Activated T-cell treated with anti-CD3 and anti-CD28 coated beads, Interleukin-2, amount 50 U/mL, for 4 hours (primary cell): ENCODE measurements around the gene CD177. TPM values are rescaled to one million over a fixed set of nuclear protein-coding genes. Genes with fewer than 3 reads are reported as not detected.

Source experiments
- ATAC-seq, 2 donors: fragments of 200-7000 bp; cut with Tn5 transposase; one replicate each; pipeline ENCODE4 v1.10.0; 2021
- DNase-seq: peaks from one replicate; pipeline ENCODE4 v3.0.0-alpha.2; 2020
- H3K27me3 Mint-ChIP-seq: one replicate; pipeline ENCODE4 v1.8.0; 2021; ENCODE audit warnings: low read depth, mixed read lengths
- H3K36me3 Mint-ChIP-seq: one replicate; pipeline ENCODE4 v1.8.0; 2022; ENCODE audit warnings: mixed read lengths; ENCODE audit not compliant: insufficient read depth
- H3K4me1 Mint-ChIP-seq: one replicate; pipeline ENCODE4 v1.8.0; 2021; ENCODE audit warnings: low read depth, mixed read lengths
- H3K4me3 Mint-ChIP-seq: one replicate; pipeline ENCODE4 v1.8.0; 2021; ENCODE audit warnings: mild to moderate bottlenecking, moderate library complexity, mixed read lengths
- H3K9me3 Mint-ChIP-seq: one replicate; pipeline ENCODE4 v1.8.0; 2021; ENCODE audit warnings: mixed read lengths
- total RNA-seq, 3 donors: library from RNA; stranded (reverse); gene quantifications; one replicate each; pipeline ENCODE4 v1.2.1, GENCODE V29; 2021

Gene CD177
- not detected for total RNA-seq

- Mint-ChIP-seq H3K9me3 (no peaks in the 10 kb centered on the region), H3K4me3 (no peak within 1 kb of the TSS), H3K36me3 (no peaks in the 10 kb centered on the region), H3K27me3 (peaks cover 10% of the 10 kb centered on the region), H3K4me1 (no peaks in the 10 kb centered on the region)
- DNase-seq: no peak
- ATAC-seq: no peak
Observed at GRCh38 chr19:43353606-43354304, at the start of gene CD177. TSS of gene CD177 (plus strand) at chr19:43353686. CDS start at chr19:43353715, 29 bp downstream.

GRCh38 chr19:43305642-43306041 is 47.8 kb upstream of the CD177 start:
- ATAC-seq (no peak), DNase-seq (no peak)
- peaks cover 18% of the 10 kb centered on the region for H3K27me3 Mint-ChIP-seq
- H3K4me1 Mint-ChIP-seq: no peaks in the 10 kb centered on the region
- no peaks in the 10 kb centered on the region for H3K36me3 Mint-ChIP-seq
- no peaks in the 10 kb centered on the region for H3K9me3 Mint-ChIP-seq
- H3K4me3 Mint-ChIP-seq: no peak overlapping the region

DNA sequence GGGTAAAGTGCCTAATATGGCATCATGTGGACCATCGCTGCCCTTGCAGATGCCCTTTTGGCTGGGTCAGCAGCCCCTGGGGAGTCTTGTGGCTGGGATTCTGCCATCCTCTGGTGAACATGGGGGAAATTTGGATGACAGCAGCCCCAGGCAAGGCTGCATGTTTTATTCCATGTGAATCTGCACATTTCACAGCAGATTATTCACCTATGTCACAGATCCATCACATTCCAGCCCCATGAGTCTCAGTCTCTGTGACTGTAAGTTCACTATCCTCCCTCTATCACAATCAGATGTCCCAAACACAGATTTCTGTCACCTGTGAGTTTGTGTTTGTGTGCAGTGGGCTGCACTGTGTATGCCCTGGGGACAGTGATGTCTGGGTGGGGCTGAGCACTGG is 47.4 kb upstream of the CD177 start:
- DNase-seq (no peak), ATAC-seq (no peak)
- Mint-ChIP-seq H3K4me1 (no peaks in the 10 kb centered on the region), H3K4me3 (no peak overlapping the region), H3K9me3 (no peaks in the 10 kb centered on the region), H3K36me3 (no peaks in the 10 kb centered on the region), H3K27me3 (peaks cover 18% of the 10 kb centered on the region)

DNA sequence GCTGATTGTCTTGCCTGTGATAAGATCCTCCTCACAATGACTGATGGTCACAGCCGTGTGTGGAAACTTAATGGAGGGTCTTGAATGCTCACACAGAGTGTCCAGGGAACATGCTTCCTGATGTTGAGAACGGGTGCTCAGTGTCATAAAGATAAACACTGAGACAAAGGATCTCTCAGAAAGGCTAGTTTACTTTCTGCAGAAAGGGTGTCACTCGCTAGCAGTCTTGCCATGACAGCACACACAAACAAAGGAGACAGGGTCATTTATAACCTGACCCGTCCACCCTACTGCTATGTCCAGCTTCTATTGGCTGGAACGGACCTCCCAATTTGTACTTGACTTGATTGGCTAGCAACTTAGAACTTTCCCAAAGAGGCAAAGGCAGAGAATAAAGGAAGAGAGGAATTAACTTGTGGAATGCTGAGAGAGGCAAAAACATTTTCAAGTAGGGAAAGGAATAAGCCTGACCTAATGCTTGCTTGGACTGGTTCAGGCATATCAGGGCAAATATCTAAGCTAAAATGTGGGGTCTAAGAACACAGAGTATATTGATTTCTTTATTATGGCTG is 45.2 kb upstream of the CD177 start:
- H3K4me3 Mint-ChIP-seq: no peak overlapping the region
- H3K27me3 Mint-ChIP-seq: peaks cover 8% of the 10 kb centered on the region
- H3K36me3 Mint-ChIP-seq: no peaks in the 10 kb centered on the region
- H3K4me1 Mint-ChIP-seq: no peaks in the 10 kb centered on the region
- no peaks in the 10 kb centered on the region for H3K9me3 Mint-ChIP-seq
- DNase-seq (no peak), ATAC-seq (no peak)

- H3K4me3 Mint-ChIP-seq: no peak overlapping the region
- ATAC-seq (no peak), DNase-seq (no peak)
- H3K27me3 Mint-ChIP-seq: peaks cover 10% of the 10 kb centered on the region
- H3K4me1 Mint-ChIP-seq: no peaks in the 10 kb centered on the region
- no peaks in the 10 kb centered on the region for H3K9me3 Mint-ChIP-seq
- no peaks in the 10 kb centered on the region for H3K36me3 Mint-ChIP-seq
Observed at GRCh38 chr19:43309466-43309865, 44.0 kb upstream of the CD177 start.

DNA sequence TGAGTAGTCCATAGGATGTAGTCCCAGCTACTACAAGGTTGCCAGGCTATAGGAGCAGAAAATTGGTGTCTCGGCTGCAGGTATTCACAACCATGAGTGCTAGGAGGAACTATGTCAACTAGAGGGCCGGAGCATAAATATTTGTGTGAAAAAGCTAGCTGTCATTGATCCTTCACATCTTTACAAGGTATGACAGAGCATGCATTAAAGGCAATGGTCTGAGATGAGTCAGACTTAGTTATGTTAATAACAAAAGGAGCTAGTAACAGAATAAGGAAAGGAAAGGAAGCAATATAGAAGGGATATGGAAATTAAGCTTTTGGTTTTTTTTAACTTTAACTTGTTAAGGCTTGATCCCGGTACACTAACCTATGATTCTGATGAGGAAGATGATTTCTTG is 43.3 kb upstream of the CD177 start:
- Mint-ChIP-seq H3K4me1 (no peaks in the 10 kb centered on the region), H3K27me3 (peaks cover 13% of the 10 kb centered on the region), H3K9me3 (no peaks in the 10 kb centered on the region), H3K36me3 (no peaks in the 10 kb centered on the region), H3K4me3 (no peak overlapping the region)
- ATAC-seq (no peak), DNase-seq (no peak)

- no peaks in the 10 kb centered on the region for H3K36me3 Mint-ChIP-seq
- no peaks in the 10 kb centered on the region for H3K4me1 Mint-ChIP-seq
- DNase-seq (no peak), ATAC-seq (no peak)
- no peak overlapping the region for H3K4me3 Mint-ChIP-seq
- peaks cover 13% of the 10 kb centered on the region for H3K27me3 Mint-ChIP-seq
- H3K9me3 Mint-ChIP-seq: no peaks in the 10 kb centered on the region
Observed at GRCh38 chr19:43311256-43311655, 42.2 kb upstream of the CD177 start.

- H3K27me3 Mint-ChIP-seq: peaks cover 12% of the 10 kb centered on the region
- H3K4me3 Mint-ChIP-seq: no peak overlapping the region
- H3K36me3 Mint-ChIP-seq: no peaks in the 10 kb centered on the region
- H3K9me3 Mint-ChIP-seq: no peaks in the 10 kb centered on the region
- no peaks in the 10 kb centered on the region for H3K4me1 Mint-ChIP-seq
- ATAC-seq: no peak
- no peak for DNase-seq
Observed at GRCh38 chr19:43311706-43312105, 41.8 kb upstream of the CD177 start.

DNA sequence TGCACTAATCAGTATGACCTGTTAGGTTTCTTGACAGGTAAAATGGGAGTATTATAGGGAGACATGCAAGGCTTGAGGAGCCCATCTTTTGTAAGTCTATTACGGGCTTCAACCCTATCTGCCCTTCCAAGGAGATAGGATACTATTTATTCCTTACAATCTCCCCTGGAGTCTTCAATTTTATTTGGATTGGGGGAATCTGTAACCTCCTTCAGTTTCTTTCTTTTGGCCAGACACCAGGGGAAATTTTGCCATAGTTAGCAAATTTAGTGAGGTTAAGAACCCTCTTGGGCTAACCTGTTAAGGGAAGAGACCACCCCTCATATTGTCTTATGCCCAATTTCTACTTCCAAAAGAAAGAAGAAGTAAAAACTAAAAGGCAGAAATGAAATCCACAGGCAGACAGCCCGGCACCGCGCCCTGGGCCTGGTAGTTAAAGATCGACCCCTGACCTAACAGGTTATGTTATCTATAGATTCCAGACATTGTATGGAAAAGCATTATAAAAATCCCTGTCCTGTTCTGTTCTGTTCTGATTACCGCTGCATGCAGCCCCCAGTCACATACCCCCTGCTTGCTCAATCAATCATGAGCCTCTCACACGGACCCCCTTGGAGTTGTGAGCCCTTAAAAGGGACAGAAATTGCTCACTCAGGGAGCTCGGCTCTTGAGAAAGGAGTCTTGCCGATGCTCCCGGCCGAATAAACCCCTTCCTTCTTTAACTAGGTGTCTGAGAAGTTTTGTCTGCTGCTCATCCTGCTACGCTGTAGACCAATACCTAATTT is 39.6 kb upstream of the CD177 start:
- Mint-ChIP-seq H3K36me3 (no peaks in the 10 kb centered on the region), H3K9me3 (no peaks in the 10 kb centered on the region), H3K27me3 (peaks cover 12% of the 10 kb centered on the region), H3K4me1 (no peaks in the 10 kb centered on the region), H3K4me3 (no peak overlapping the region)
- DNase-seq: no peak
- no peak for ATAC-seq

- ATAC-seq: no peak
- Mint-ChIP-seq H3K9me3 (no peaks in the 10 kb centered on the region), H3K27me3 (peaks cover 10% of the 10 kb centered on the region), H3K4me1 (no peaks in the 10 kb centered on the region), H3K36me3 (no peaks in the 10 kb centered on the region), H3K4me3 (no peak overlapping the region)
- DNase-seq: no peak
Observed at GRCh38 chr19:43315851-43316250, 37.6 kb upstream of the CD177 start.

DNA sequence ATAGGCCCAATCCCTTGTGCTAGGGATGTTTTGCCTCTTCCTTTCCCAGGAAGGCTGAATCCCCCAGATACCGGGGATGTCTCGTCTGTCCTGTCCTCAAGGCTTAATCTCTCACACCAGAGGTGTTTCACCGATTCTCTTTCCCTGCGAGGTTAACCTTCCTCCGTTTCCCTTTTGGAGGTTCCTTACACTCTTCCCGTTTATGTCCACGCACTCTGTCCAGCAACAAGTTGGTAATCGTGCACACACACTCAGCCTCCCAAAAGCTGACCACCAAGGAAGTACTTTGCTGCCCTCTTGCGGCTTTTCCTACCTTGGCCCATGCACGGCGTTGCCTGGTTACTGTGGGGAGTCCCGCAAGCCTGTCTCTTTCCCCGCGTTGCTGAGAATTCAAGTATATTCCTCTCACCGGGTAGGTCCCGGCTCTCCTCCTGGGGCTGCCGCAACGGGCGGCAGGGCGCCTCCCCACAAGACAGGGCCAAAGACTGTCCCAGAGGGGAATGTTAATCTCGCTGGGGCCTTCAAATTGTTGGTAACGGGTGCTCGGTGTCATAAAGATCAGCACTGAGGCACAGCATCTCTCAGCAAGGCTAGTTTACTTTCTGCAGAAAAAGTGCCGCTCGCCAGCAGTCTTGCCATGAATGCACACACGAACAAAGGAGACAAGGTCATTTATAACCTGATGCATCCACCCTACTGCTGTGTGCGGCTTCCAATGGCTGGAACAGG is 36.7 kb upstream of the CD177 start:
- H3K9me3 Mint-ChIP-seq: no peaks in the 10 kb centered on the region
- H3K36me3 Mint-ChIP-seq: no peaks in the 10 kb centered on the region
- peaks cover 10% of the 10 kb centered on the region for H3K27me3 Mint-ChIP-seq
- ATAC-seq (no peak), DNase-seq (no peak)
- no peaks in the 10 kb centered on the region for H3K4me1 Mint-ChIP-seq
- H3K4me3 Mint-ChIP-seq: no peak overlapping the region

DNA sequence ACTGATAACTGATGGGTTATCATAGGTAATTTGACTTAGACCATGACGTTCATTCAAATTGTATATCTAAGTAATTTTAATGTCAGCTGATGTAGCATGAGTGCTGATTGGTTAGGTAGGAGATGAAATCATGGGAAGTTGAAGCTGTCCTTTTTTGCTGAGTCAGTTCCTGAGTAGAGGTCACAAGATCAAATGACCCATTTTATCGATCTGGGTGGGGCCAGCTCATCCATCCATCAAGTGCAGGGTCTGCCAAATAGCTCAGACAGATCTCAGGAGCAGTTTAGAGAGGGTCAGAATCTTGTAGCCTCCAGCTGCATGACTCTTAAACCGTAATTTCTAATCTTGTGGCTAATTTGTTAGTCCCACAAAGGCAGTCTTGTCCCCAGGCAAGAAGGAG is 35.3 kb upstream of the CD177 start:
- no peak for DNase-seq
- no peaks in the 10 kb centered on the region for H3K9me3 Mint-ChIP-seq
- ATAC-seq: no peak
- H3K4me1 Mint-ChIP-seq: no peaks in the 10 kb centered on the region
- H3K27me3 Mint-ChIP-seq: peaks cover 10% of the 10 kb centered on the region
- no peaks in the 10 kb centered on the region for H3K36me3 Mint-ChIP-seq
- no peak overlapping the region for H3K4me3 Mint-ChIP-seq

- Mint-ChIP-seq H3K27me3 (peaks cover 10% of the 10 kb centered on the region), H3K4me1 (no peaks in the 10 kb centered on the region), H3K4me3 (no peak overlapping the region), H3K9me3 (no peaks in the 10 kb centered on the region), H3K36me3 (no peaks in the 10 kb centered on the region)
- ATAC-seq (no peak), DNase-seq (no peak)
Observed at GRCh38 chr19:43318796-43319314, 34.6 kb upstream of the CD177 start.

DNA sequence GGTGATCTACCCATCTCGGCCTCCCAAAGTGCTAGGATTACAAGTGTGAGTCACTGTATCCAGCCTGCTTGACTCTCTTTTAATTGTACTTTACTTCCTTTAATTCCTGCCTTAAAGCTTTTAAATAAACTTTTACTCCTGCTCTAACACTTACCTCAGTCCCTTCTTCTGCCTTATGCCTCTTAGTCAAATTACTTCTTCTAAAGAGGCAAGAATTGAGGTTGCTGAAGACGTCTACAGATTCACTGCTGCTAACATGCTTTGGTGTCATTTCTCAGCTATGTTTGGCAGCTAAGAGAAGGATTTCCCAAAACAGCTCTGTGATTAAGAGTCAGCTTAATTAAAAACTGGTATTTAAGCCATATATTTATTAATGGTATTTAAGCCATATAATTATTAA is 32.9 kb upstream of the CD177 start:
- H3K27me3 Mint-ChIP-seq: peaks cover 4% of the 10 kb centered on the region
- no peaks in the 10 kb centered on the region for H3K36me3 Mint-ChIP-seq
- H3K4me3 Mint-ChIP-seq: no peak overlapping the region
- ATAC-seq (no peak), DNase-seq (no peak)
- no peaks in the 10 kb centered on the region for H3K4me1 Mint-ChIP-seq
- no peaks in the 10 kb centered on the region for H3K9me3 Mint-ChIP-seq
